CD8-positive, alpha-beta memory T cell (primary cell): ENCODE data around the gene SPTBN5. TPM values are rescaled to one million over a fixed set of nuclear protein-coding genes. Genes with fewer than 3 reads are reported as not detected.

ENCODE experiments used
- CTCF ChIA-PET: fragments of 350-600 bp; sonication (Branson Sonifier 250); formaldehyde crosslinking; loops from one replicate; lab custom pipeline; 2021; ENCODE audit warnings: antibody characterized with exemption; lab: Charles Lee
- POLR2A ChIA-PET: fragments of 350-600 bp; sonication (Branson Sonifier 250); formaldehyde crosslinking; loops from one replicate; lab custom pipeline; 2021; ENCODE audit warnings: antibody characterized with exemption; lab: Charles Lee
- DNase-seq, 5 donors: peaks; one replicate each; pipeline versions ENCODE4 v3.0.0 to v3.0.0-alpha.2; 2020 to 2022; ENCODE audit warnings: mixed read lengths in 1 of 5
- H3K27ac ChIP-seq: one replicate; pipeline ENCODE4 v1.7.0; 2013; ENCODE audit warnings: low read depth, mild to moderate bottlenecking, low read length, moderate library complexity
- H3K27me3 ChIP-seq: 2 replicates; pipeline ENCODE4 v1.7.0; 2013; ENCODE audit warnings: low read length, mild to moderate bottlenecking; ENCODE audit not compliant: insufficient read depth, poor library complexity, severe bottlenecking
- H3K36me3 ChIP-seq: 2 replicates; pipeline ENCODE4 v1.7.0; 2013; ENCODE audit warnings: mild to moderate bottlenecking, low read length, moderate library complexity; ENCODE audit not compliant: insufficient read depth
- H3K4me1 ChIP-seq: 2 replicates; pipeline ENCODE4 v1.7.0; 2013; ENCODE audit warnings: mild to moderate bottlenecking, low read length, moderate library complexity; ENCODE audit not compliant: insufficient read depth
- H3K4me3 ChIP-seq: 2 replicates; pipeline ENCODE4 v1.7.0; 2013; ENCODE audit warnings: mild to moderate bottlenecking, low read length
- H3K9me3 ChIP-seq: 2 replicates; pipeline ENCODE4 v1.7.0; 2013; ENCODE audit warnings: mild to moderate bottlenecking, low read length
- H3K27ac Mint-ChIP-seq, 8 donors: one replicate each; pipeline ENCODE4 v1.8.0; 2020 to 2021; ENCODE audit warnings: mixed read lengths in 8 of 8, mild to moderate bottlenecking in 6 of 8, inconsistent platforms in 3 of 8, moderate library complexity in 3 of 8
- H3K27me3 Mint-ChIP-seq, 2 donors: one replicate each; pipeline ENCODE4 v1.8.0; 2020 to 2021; ENCODE audit warnings: mixed read lengths in 2 of 2, mild to moderate bottlenecking in 1 of 2, moderate library complexity in 1 of 2
- H3K36me3 Mint-ChIP-seq, 3 donors: one replicate each; pipeline ENCODE4 v1.8.0; 2020 to 2021; ENCODE audit warnings: mixed read lengths in 3 of 3, inconsistent platforms in 1 of 3, mild to moderate bottlenecking in 1 of 3
- H3K4me1 Mint-ChIP-seq, 3 donors: one replicate each; pipeline ENCODE4 v1.8.0; 2020 to 2021; ENCODE audit warnings: mixed read lengths in 3 of 3, inconsistent platforms in 1 of 3, mild to moderate bottlenecking in 1 of 3
- H3K4me3 Mint-ChIP-seq, 7 donors: one replicate each; pipeline ENCODE4 v1.8.0; 2020 to 2021; ENCODE audit warnings: mixed read lengths in 7 of 7, mild to moderate bottlenecking in 6 of 7, moderate library complexity in 4 of 7, inconsistent platforms in 2 of 7
- H3K9me3 Mint-ChIP-seq, 5 donors: one replicate each; pipeline ENCODE4 v1.8.0; 2020 to 2022; ENCODE audit warnings: mixed read lengths in 5 of 5, mild to moderate bottlenecking in 3 of 5, moderate library complexity in 2 of 5, inconsistent platforms in 1 of 5
- polyA plus RNA-seq: library from polyadenylated mRNA; unstranded; fragments of 300-500 nt; fragmentation: Illumina TruSeq; gene quantifications from one replicate; pipeline ENCODE4 v1.2.3, GENCODE V29; 2021
- total RNA-seq, 2 experiments: library from RNA; stranded (reverse); gene quantifications; one replicate each; pipeline ENCODE4 v1.2.3, GENCODE V29; 2021

The SPTBN5 gene
- total and polyA plus RNA-seq, 3 experiments from 2014 or later, result 0.31 to 0.39 TPM; not detected in 1

- ChIA-PET CTCF (interaction anchor here (0.9 to 9.8 kb wide), 3 partner anchors 14 to 136 kb away, joined by 3 to 154 read pairs (median 5); partner anchors contain the start of gene MAPKBP1), POLR2A (no interaction called here)
- no peaks in the 10 kb centered on the region for H3K9me3 Mint-ChIP-seq
- peaks cover 4% of the 10 kb centered on the region for H3K36me3 ChIP-seq
- H3K9me3 ChIP-seq, result no peaks in the 10 kb centered on the region
- H3K4me1 ChIP-seq, result no peaks in the 10 kb centered on the region
- no peaks in the 10 kb centered on the region for H3K27me3 ChIP-seq
- H3K4me3 Mint-ChIP-seq, result no peak overlapping the region
- no peak overlapping the region for H3K27ac ChIP-seq
- H3K4me3 ChIP-seq, result no peak overlapping the region
- H3K4me1 Mint-ChIP-seq, result peaks cover 7 to 9% (median 8%) of the 10 kb centered on the region in 3 donors
- H3K27me3 Mint-ChIP-seq, result no peaks in the 10 kb centered on the region
- H3K27ac Mint-ChIP-seq, result peak overlapping the region in 2 of 8 donors; percentile 8 to 46
- peaks cover 3 to 59% (median 11%) of the 10 kb centered on the region in 3 donors for H3K36me3 Mint-ChIP-seq
- DNase-seq, result no peak
Observed at GRCh38 chr15:41908736-41909461, 15.0 kb upstream of the SPTBN5 start.

DNA sequence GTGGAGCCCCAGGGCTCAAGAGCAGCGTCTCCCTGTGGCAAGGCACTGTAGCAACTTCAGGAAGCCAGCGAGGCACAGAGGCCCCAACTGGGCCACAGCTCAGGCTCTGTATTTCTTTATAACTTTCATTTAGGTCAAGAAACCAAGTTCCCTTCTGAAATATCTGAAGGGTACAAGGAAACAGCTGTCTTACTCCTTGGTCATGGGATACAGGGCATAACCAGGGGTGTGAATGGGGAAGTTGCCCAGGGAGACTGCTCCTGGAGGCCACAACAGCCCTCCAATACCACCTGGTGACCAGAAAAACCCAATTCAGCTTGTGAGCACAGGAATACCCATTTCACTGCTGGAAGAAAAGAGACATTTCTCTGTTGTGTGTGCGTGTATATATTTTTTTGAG, 13.3 kb upstream of the SPTBN5 start:
- no peaks in the 10 kb centered on the region for H3K9me3 ChIP-seq
- peaks cover 4% of the 10 kb centered on the region for H3K36me3 ChIP-seq
- Mint-ChIP-seq H3K9me3 (no peaks in the 10 kb centered on the region), H3K36me3 (peaks cover 3 to 55% (median 12%) of the 10 kb centered on the region in 3 donors), H3K27ac (peak overlapping the region in 3 of 8 donors; percentile 38 to 76 (median 74)), H3K4me3 (no peak overlapping the region), H3K27me3 (no peaks in the 10 kb centered on the region), H3K4me1 (peaks cover 7 to 9% (median 8%) of the 10 kb centered on the region in 3 donors)
- H3K27me3 ChIP-seq, result no peaks in the 10 kb centered on the region
- no peak overlapping the region for H3K4me3 ChIP-seq
- H3K4me1 ChIP-seq, result no peaks in the 10 kb centered on the region
- no peak for DNase-seq
- no peak overlapping the region for H3K27ac ChIP-seq
- CTCF ChIA-PET, result interaction anchor here (1.0 to 9.8 kb wide), 5 partner anchors 30 to 134 kb away, joined by 3 to 154 read pairs (median 4); partner anchors contain the start of gene MAPKBP1
- POLR2A ChIA-PET, result no interaction called here

- Mint-ChIP-seq H3K27me3 (no peaks in the 10 kb centered on the region), H3K9me3 (no peaks in the 10 kb centered on the region), H3K27ac (peak overlapping the region in 2 of 8 donors; percentile 38 to 76), H3K4me1 (peaks cover 7 to 9% (median 8%) of the 10 kb centered on the region in 3 donors), H3K4me3 (no peak overlapping the region), H3K36me3 (peaks cover 3 to 51% (median 12%) of the 10 kb centered on the region in 3 donors)
- no peaks in the 10 kb centered on the region for H3K9me3 ChIP-seq
- no peak overlapping the region for H3K27ac ChIP-seq
- H3K4me1 ChIP-seq, result no peaks in the 10 kb centered on the region
- no peak for DNase-seq
- H3K36me3 ChIP-seq, result peaks cover 4% of the 10 kb centered on the region
- no peaks in the 10 kb centered on the region for H3K27me3 ChIP-seq
- ChIA-PET POLR2A (no interaction called here), CTCF (interaction anchor here (1.3 to 9.8 kb wide), 4 partner anchors 31 to 133 kb away, joined by 3 to 154 read pairs (median 4); partner anchors contain the start of gene MAPKBP1)
- H3K4me3 ChIP-seq, result no peak overlapping the region
Observed at GRCh38 chr15:41906608-41907007, 12.8 kb upstream of the SPTBN5 start.

DNA sequence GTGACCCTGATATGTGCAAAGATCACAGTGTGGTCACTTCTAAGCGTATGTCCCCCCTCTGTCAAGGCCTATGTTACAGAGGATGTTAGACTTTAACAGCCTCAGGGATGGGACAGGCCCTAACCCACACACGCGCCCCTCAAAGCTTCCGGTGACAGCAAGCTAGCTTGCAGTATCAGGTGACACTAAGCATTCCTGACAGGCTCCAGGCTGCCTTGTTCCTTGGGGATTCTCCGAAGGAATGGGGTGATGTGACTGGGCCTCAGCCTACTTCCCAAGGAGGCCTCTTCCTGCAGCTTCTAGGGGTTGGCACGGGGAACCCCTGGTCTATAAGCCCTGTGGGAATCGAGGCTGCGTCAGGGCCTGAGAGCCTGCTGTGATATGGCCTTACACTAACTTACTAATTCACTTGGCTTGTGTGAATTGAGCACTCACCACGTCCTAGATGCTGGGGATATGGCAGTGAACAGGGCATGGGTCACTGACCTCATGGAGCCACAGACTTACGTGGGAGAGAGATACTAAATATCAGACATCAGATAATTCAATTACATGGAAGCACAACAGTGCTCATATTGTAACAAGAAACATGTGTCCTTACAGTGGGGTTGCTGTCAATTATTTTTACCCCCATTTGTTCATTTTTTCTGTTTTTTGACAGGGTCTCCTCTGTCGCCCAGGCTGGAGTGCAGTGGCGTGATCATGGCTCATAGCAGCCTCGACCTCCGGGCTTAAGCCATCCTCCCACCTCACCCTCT, 11.4 kb upstream of the SPTBN5 start:
- Mint-ChIP-seq H3K4me3 (no peak overlapping the region), H3K9me3 (no peaks in the 10 kb centered on the region), H3K27me3 (no peaks in the 10 kb centered on the region), H3K36me3 (peaks cover 3 to 56% (median 12%) of the 10 kb centered on the region in 3 donors), H3K4me1 (peaks cover 7 to 9% (median 8%) of the 10 kb centered on the region in 3 donors), H3K27ac (peak overlapping the region; percentile 56 to 97 (median 83))
- peaks cover 4% of the 10 kb centered on the region for H3K36me3 ChIP-seq
- H3K27me3 ChIP-seq, result no peaks in the 10 kb centered on the region
- no peak overlapping the region for H3K4me3 ChIP-seq
- CTCF ChIA-PET, result interaction anchor here (0.6 to 9.8 kb wide), 33 partner anchors 8 to 302 kb away, joined by 3 to 154 read pairs (median 5); partner anchors contain the start of genes EHD4, MAPKBP1 and SPTBN5
- no peaks in the 10 kb centered on the region for H3K4me1 ChIP-seq
- H3K27ac ChIP-seq, result no peak overlapping the region
- no peak for DNase-seq
- no peaks in the 10 kb centered on the region for H3K9me3 ChIP-seq
- POLR2A ChIA-PET, result interaction anchor here (0.5 to 1.5 kb wide), 4 partner anchors 10 to 132 kb away, joined by 3 to 8 read pairs (median 5); partner anchors contain the start of gene MAPKBP1

GRCh38 chr15:41904541-41905005, 10.7 kb upstream of the SPTBN5 start:
- Histone ChIP-seq H3K4me3 (no peak overlapping the region), H3K27ac (no peak overlapping the region), H3K9me3 (no peaks in the 10 kb centered on the region), H3K4me1 (no peaks in the 10 kb centered on the region), H3K27me3 (no peaks in the 10 kb centered on the region), H3K36me3 (peaks cover 4% of the 10 kb centered on the region)
- peaks cover 3 to 54% (median 12%) of the 10 kb centered on the region in 3 donors for H3K36me3 Mint-ChIP-seq
- DNase-seq, result peak; percentile 58 to 81 (median 65)
- POLR2A ChIA-PET, result interaction anchor here (0.5 to 1.6 kb wide), 5 partner anchors 10 to 132 kb away, joined by 3 to 8 read pairs (median 5); partner anchors contain the start of gene MAPKBP1
- peak overlapping the region in 7 of 8 donors; percentile 56 to 97 (median 85) for H3K27ac Mint-ChIP-seq
- H3K4me3 Mint-ChIP-seq, result no peak overlapping the region
- H3K27me3 Mint-ChIP-seq, result no peaks in the 10 kb centered on the region
- H3K9me3 Mint-ChIP-seq, result no peaks in the 10 kb centered on the region
- CTCF ChIA-PET, result interaction anchor here (0.6 to 9.8 kb wide), 33 partner anchors 9 to 301 kb away, joined by 3 to 154 read pairs (median 5); partner anchors contain the start of genes EHD4, MAPKBP1 and SPTBN5
- H3K4me1 Mint-ChIP-seq, result peaks cover 7 to 9% (median 8%) of the 10 kb centered on the region in 3 donors

GRCh38 chr15:41903782-41904181, 9.9 kb upstream of the SPTBN5 start:
- H3K4me3 Mint-ChIP-seq, result no peak overlapping the region
- peaks cover 3 to 51% (median 15%) of the 10 kb centered on the region in 3 donors for H3K36me3 Mint-ChIP-seq
- Histone ChIP-seq H3K4me3 (no peak overlapping the region), H3K4me1 (no peaks in the 10 kb centered on the region), H3K9me3 (no peaks in the 10 kb centered on the region), H3K27ac (no peak overlapping the region), H3K36me3 (peaks cover 3% of the 10 kb centered on the region), H3K27me3 (no peaks in the 10 kb centered on the region)
- H3K27me3 Mint-ChIP-seq, result no peaks in the 10 kb centered on the region
- CTCF ChIA-PET, result interaction anchor here (1.1 to 9.8 kb wide), 11 partner anchors 10 to 300 kb away, joined by 3 to 154 read pairs (median 7); partner anchors contain the start of genes MAPKBP1 and SPTBN5
- peaks cover 7 to 9% (median 8%) of the 10 kb centered on the region in 3 donors for H3K4me1 Mint-ChIP-seq
- peak overlapping the region in 6 of 8 donors; percentile 43 to 97 (median 88) for H3K27ac Mint-ChIP-seq
- POLR2A ChIA-PET, result interaction anchor here (1.5 to 1.6 kb wide), 2 partner anchors 9 to 33 kb away, joined by 5 to 6 read pairs; no protein-coding TSS in a partner anchor
- DNase-seq, result no peak
- no peaks in the 10 kb centered on the region for H3K9me3 Mint-ChIP-seq

- no peak overlapping the region for H3K4me3 ChIP-seq
- no peak for DNase-seq
- no peaks in the 10 kb centered on the region for H3K36me3 ChIP-seq
- no peaks in the 10 kb centered on the region for H3K27me3 ChIP-seq
- Mint-ChIP-seq H3K4me1 (peaks cover 9 to 16% (median 12%) of the 10 kb centered on the region in 3 donors), H3K9me3 (no peaks in the 10 kb centered on the region), H3K27ac (peak overlapping the region in 7 of 8 donors; percentile 35 to 98 (median 90)), H3K4me3 (no peak overlapping the region), H3K27me3 (no peaks in the 10 kb centered on the region), H3K36me3 (peaks cover 3 to 49% (median 13%) of the 10 kb centered on the region in 3 donors)
- H3K4me1 ChIP-seq, result no peaks in the 10 kb centered on the region
- CTCF ChIA-PET, result interaction anchor here (1.0 to 9.8 kb wide), 7 partner anchors 9 to 298 kb away, joined by 3 to 154 read pairs (median 5); partner anchors contain the start of genes JMJD7 and MAPKBP1
- H3K9me3 ChIP-seq, result no peaks in the 10 kb centered on the region
- POLR2A ChIA-PET, result no interaction called here
- H3K27ac ChIP-seq, result no peak overlapping the region
Observed at GRCh38 chr15:41901431-41901830, 7.6 kb upstream of the SPTBN5 start.
